Endothelial cell of umbilical vein (primary cell): ENCODE results near the gene OPRD1. TPM values are rescaled to one million over a fixed set of nuclear protein-coding genes. Genes with fewer than 3 reads are reported as not detected.

Experiments used
- BruUV-seq: library from RNA; stranded (reverse); fragments of 400-500 nt; replicated peaks from 2 replicates; lab custom pipeline; 2021; lab: Mats Ljungman, UMichigan
- CTCF ChIA-PET: fragments of 300-600, 350-600 bp; sonication (Branson Sonifier 250); formaldehyde crosslinking; loops from one replicate; lab custom pipeline; 2021; ENCODE audit warnings: antibody characterized with exemption, inconsistent platforms; lab: Charles Lee
- POLR2A ChIA-PET: fragments of 300-600, 350-600 bp; sonication (Branson Sonifier 250); formaldehyde crosslinking; loops from one replicate; lab custom pipeline; 2021; ENCODE audit warnings: antibody characterized with exemption, inconsistent platforms; lab: Charles Lee
- DNase-seq: peaks from one replicate; pipeline ENCODE4 v3.0.0-alpha.2; 2011; ENCODE audit warnings: low read depth, low spot score
- FAIRE-seq: peaks from 2 replicates; lab custom pipeline; 2011; peaks lifted over from hg19 to GRCh38; lab: Jason Lieb, UNC
- H2AFZ ChIP-seq: 2 replicates; pipeline ENCODE4 v1.6.0; 2012; ENCODE audit warnings: low read depth, low read length, control low read depth, inconsistent platforms
- H3K27ac ChIP-seq: 2 replicates; pipeline ENCODE4 v1.5.1; 2011; ENCODE audit warnings: low read depth, mild to moderate bottlenecking, control low read depth, low read length, moderate library complexity; ENCODE audit not compliant: insufficient read depth
- H3K27me3 ChIP-seq, 2 experiments: 2 replicates each; pipeline versions ENCODE4 v1.6.0 to v1.6.1; 2011; ENCODE audit warnings: low read length in 2 of 2, mixed read lengths in 1 of 2; ENCODE audit not compliant: control insufficient read depth in 2 of 2, insufficient read depth in 2 of 2
- H3K36me3 ChIP-seq, 2 experiments: 2 replicates in 1 of 2; 3 replicates in 1 of 2; pipeline ENCODE4 v1.5.1; 2011; ENCODE audit warnings: low read length in 2 of 2, mild to moderate bottlenecking in 1 of 2, moderate library complexity in 1 of 2; ENCODE audit not compliant: control insufficient read depth in 2 of 2, insufficient read depth in 2 of 2; ENCODE audit errors: extremely low read depth in 1 of 2
- H3K4me1 ChIP-seq: 3 replicates; pipeline ENCODE4 v1.5.1; 2011; ENCODE audit warnings: mild to moderate bottlenecking, low read length; ENCODE audit not compliant: control insufficient read depth, insufficient read depth; ENCODE audit errors: extremely low read depth
- H3K4me2 ChIP-seq: 2 replicates; pipeline ENCODE4 v1.6.1; 2011; ENCODE audit warnings: low read length, control low read depth, mixed read lengths; ENCODE audit not compliant: insufficient read depth
- H3K4me3 ChIP-seq, 3 experiments: fragments of 200-600 bp in 1 of 3; sonication (generic), shearing (Covaris generic) in 1 of 3; replicated peaks in 1 of 3; 2 replicates each; pipeline ENCODE4 v1.5.1; 2011 to 2016; ENCODE audit warnings: control low read depth in 3 of 3, low read length in 3 of 3, mild to moderate bottlenecking in 2 of 3, inconsistent platforms in 1 of 3, low read depth in 1 of 3, moderate library complexity in 1 of 3; ENCODE audit not compliant: insufficient read depth in 1 of 3
- H3K79me2 ChIP-seq: 2 replicates; pipeline ENCODE4 v1.6.0; 2012; ENCODE audit warnings: low read length, inconsistent platforms; ENCODE audit not compliant: control insufficient read depth, insufficient read depth
- H3K9ac ChIP-seq: replicated peaks from 2 replicates; pipeline ENCODE3; 2011; ENCODE audit warnings: low read length, control low read depth; ENCODE audit not compliant: insufficient read depth; ENCODE audit errors: extremely low read depth
- H3K9me1 ChIP-seq: replicated peaks from 3 replicates; pipeline ENCODE4 v1.6.0; 2011; ENCODE audit warnings: mild to moderate bottlenecking, low read length; ENCODE audit not compliant: control insufficient read depth, insufficient read depth; ENCODE audit errors: extremely low read depth
- H3K9me3 ChIP-seq: replicated peaks from 2 replicates; pipeline ENCODE4 v1.5.1; 2012; ENCODE audit warnings: low read length, inconsistent platforms; ENCODE audit not compliant: control insufficient read depth, insufficient read depth
- H4K20me1 ChIP-seq: replicated peaks from 2 replicates; pipeline ENCODE3; 2011; ENCODE audit warnings: mild to moderate bottlenecking, low read length; ENCODE audit not compliant: control insufficient read depth, insufficient read depth; ENCODE audit errors: extremely low read depth
- CTCF ChIP-seq, 2 donors: IDR thresholded peaks; 1 replicate in 1 of 2; 2 replicates in 1 of 2; pipeline ENCODE4 v1.5.1; 2011; ENCODE audit warnings: low read length in 2 of 2, mild to moderate bottlenecking in 2 of 2, moderate library complexity in 2 of 2, control low read depth in 1 of 2, inconsistent platforms in 1 of 2, low read depth in 1 of 2; ENCODE audit not compliant: insufficient read depth in 1 of 2; ENCODE audit errors: extremely low read depth in 1 of 2
- EZH2 ChIP-seq: IDR thresholded peaks from 2 replicates; pipeline ENCODE4 v1.6.1; 2012; ENCODE audit warnings: borderline replicate concordance, low read depth, mild to moderate bottlenecking, moderate library complexity, low read length, inconsistent platforms; ENCODE audit not compliant: severe bottlenecking
- FOS ChIP-seq: IDR thresholded peaks from 2 replicates; pipeline ENCODE4 v1.6.1; 2011; ENCODE audit warnings: mild to moderate bottlenecking, low read length, moderate library complexity, borderline replicate concordance; ENCODE audit not compliant: insufficient read depth
- GATA2 ChIP-seq: IDR thresholded peaks from 2 replicates; pipeline ENCODE4 v1.7.0; 2011; ENCODE audit warnings: low read depth, mild to moderate bottlenecking, moderate library complexity, mixed read lengths, low read length; ENCODE audit not compliant: insufficient read length, insufficient read depth
- JUN ChIP-seq: IDR thresholded peaks from 2 replicates; pipeline ENCODE4 v1.6.1; 2011; ENCODE audit warnings: borderline replicate concordance, low read depth; ENCODE audit not compliant: insufficient read length, insufficient read depth
- MAX ChIP-seq: IDR thresholded peaks from 2 replicates; pipeline ENCODE4 v1.6.1; 2011; ENCODE audit not compliant: insufficient read depth, insufficient read length
- MYC ChIP-seq: IDR thresholded peaks from one replicate; pipeline ENCODE4 v1.6.1; 2011; ENCODE audit warnings: mild to moderate bottlenecking, low read depth, low read length
- POLR2A ChIP-seq: IDR thresholded peaks from 2 replicates; pipeline ENCODE4 v1.6.1; 2012; ENCODE audit warnings: low read depth, mild to moderate bottlenecking, control low read depth, low read length
- POLR2AphosphoS5 ChIP-seq: IDR thresholded peaks from 2 replicates; pipeline ENCODE4 v1.6.1; 2012; ENCODE audit warnings: low read depth, mild to moderate bottlenecking, control low read depth, low read length, moderate library complexity; ENCODE audit not compliant: insufficient read depth
- dilution Hi-C: fragments of 300-500 bp; cut with MboI; formaldehyde crosslinking; loops from one replicate; pipeline ENCODE4 v1.15.0; 2019; ENCODE audit warnings: low sequenced_read_pairs; ENCODE audit not compliant: extremely low pct_ligation_motif_present
- intact Hi-C: fragments of 100-400 bp; cut with micrococcal nuclease; formaldehyde crosslinking; loops from one replicate; pipeline ENCODE4 v1.10.0; 2022
- polyA plus RNA-seq, 4 experiments: library from polyadenylated mRNA; depleted of rRNA in 3 of 4; stranded (reverse) in 3 of 4; unstranded in 1 of 4; fragments of >200 nt; gene quantifications; 2 replicates each; pipeline versions ENCODE4 v1.2.1 to v1.2.3, GENCODE V29; 2011 to 2012; ENCODE audit warnings: missing spikeins in 1 of 4
- total RNA-seq: library from RNA; stranded (reverse); gene quantifications from 2 replicates; pipeline ENCODE4 v1.2.3, GENCODE V29; 2021

OPRD1 gene
- total and polyA plus RNA-seq, 2 donors (not counting 3 experiments of a cell fraction or from before 2014, with no cell fraction given), result not detected

- Histone ChIP-seq H3K79me2 (no peaks in the 10 kb centered on the region), H3K9ac (no peak overlapping the region), H3K9me1 (no peaks in the 10 kb centered on the region), H2AFZ (no peak overlapping the region), H3K4me1 (no peaks in the 10 kb centered on the region), H3K4me2 (no peak overlapping the region), H3K27me3 (peaks cover 12 to 22% of the 10 kb centered on the region in 2 experiments), H3K27ac (no peak overlapping the region), H3K9me3 (no peaks in the 10 kb centered on the region), H4K20me1 (no peaks in the 10 kb centered on the region), H3K36me3 (no peaks in the 10 kb centered on the region), H3K4me3 (no peak overlapping the region)
- intact Hi-C loops (no loop called here), dilution Hi-C loops (no loop called here)
- ChIA-PET CTCF (interaction anchor here (1.2 to 1.8 kb wide), 3 partner anchors 20 to 70 kb away, joined by 3 to 5 read pairs (median 3); no protein-coding TSS in a partner anchor), POLR2A (no interaction called here)
- BruUV-seq, result no TSS peak
- DNase-seq (no peak), FAIRE-seq (no peak)
- no peak for TF ChIP-seq POLR2A
- TF ChIP-seq CTCF (IDR thresholded peaks at IDR 0.05; ENCODE audit: extremely low read depth in 1 of 2, insufficient read depth in 1 of 2, low read depth in 1 of 2, low read length in 2 of 2), result no peak
- TF ChIP-seq FOS, result no peak
- no peak for TF ChIP-seq MYC
- TF ChIP-seq GATA2, result no peak
- no peak for TF ChIP-seq JUN
- TF ChIP-seq POLR2AphosphoS5, result no peak
- no peak for TF ChIP-seq MAX
- TF ChIP-seq EZH2, result no peak
Measured at GRCh38 chr1:28807046-28807445, 4.9 kb upstream of the OPRD1 start.
